ENCODE measurements around the gene FOXC1.

DNA sequence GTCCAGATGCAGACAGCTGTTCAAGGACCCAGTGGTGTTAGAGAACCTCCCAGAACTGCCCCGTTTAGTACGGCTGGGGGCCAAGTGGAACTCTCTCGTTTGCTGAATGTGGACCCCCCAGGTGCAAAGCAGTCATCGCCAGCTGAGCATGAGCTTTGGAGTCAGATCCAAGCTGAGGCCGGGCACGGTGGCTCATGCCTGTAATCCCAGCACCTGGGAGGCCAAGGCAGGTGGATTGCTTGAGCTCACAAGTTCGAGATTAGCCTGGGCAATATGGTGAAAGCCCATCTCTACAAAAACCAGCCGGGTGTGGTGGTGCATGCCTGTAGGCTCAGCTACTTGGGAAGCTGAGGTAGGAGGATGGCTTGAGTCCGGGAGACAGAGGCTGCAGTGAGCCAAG lies 29.7 kb downstream of the FOXC1 start:
- no peak for TF ChIP-seq POLR2A (IDR thresholded peaks at IDR 0.05)
- TF ChIP-seq, protein P1, sequence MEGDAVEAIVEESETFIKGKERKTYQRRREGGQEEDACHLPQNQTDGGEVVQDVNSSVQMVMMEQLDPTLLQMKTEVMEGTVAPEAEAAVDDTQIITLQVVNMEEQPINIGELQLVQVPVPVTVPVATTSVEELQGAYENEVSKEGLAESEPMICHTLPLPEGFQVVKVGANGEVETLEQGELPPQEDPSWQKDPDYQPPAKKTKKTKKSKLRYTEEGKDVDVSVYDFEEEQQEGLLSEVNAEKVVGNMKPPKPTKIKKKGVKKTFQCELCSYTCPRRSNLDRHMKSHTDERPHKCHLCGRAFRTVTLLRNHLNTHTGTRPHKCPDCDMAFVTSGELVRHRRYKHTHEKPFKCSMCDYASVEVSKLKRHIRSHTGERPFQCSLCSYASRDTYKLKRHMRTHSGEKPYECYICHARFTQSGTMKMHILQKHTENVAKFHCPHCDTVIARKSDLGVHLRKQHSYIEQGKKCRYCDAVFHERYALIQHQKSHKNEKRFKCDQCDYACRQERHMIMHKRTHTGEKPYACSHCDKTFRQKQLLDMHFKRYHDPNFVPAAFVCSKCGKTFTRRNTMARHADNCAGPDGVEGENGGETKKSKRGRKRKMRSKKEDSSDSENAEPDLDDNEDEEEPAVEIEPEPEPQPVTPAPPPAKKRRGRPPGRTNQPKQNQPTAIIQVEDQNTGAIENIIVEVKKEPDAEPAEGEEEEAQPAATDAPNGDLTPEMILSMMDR (IDR thresholded peaks at IDR 0.05) = no peak
- TF ChIP-seq POLR2AphosphoS5 (IDR thresholded peaks at IDR 0.05) = no peak

Measured in stomach (tissue), 4 donors.